ENCODE measurements around the gene CHST2. TPM values are rescaled to one million over a fixed set of nuclear protein-coding genes. Genes with fewer than 3 reads are reported as not detected.
"Not testable (repeated sequence)": the region's sequence is repeated elsewhere in the genome, so short reads cannot be mapped to it uniquely, and the experiment has no call there.

The CHST2 gene
- polyA plus RNA-seq, 6 donors from 2014 or later, result 8.8 to 30.0 (median 15.9) TPM

DNA sequence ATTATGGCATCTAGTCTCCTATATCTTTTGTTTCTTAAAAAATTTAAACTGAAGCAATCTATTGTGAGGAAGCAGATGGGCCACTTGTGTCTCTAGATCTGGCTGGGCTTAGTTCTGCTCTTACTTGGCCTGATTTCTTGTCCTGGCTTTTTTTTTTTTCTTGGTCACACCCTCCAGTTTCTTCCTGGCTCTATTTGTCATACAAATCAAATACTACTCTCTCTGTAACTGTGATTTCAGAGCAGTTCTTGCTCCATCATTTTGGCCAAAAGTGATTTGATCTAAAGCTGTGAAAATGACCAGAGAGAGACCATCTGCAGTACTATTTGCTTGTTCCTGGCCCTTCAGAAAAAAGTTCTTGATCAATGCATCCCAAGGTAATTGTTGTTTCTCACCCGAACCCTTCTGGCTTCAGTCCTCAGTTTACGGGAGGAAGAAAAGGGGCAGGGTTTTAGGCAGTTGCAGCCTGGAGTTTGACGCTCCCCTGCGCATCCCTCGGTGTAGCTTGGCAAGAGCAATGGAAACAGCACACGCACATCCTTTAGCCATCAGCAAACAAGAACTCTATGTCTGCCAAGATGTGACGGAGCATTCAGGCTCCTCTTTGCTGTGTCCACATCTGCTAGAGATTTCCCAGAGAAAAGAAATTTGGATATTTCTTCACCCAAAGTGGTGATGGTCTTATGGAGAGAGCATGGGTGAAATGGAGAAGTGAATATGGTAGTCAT lies 31.6 kb downstream of the CHST2 start:
- peak overlapping the region in 1 of 6 donors; percentile 64 for H3K27ac Mint-ChIP-seq

DNA sequence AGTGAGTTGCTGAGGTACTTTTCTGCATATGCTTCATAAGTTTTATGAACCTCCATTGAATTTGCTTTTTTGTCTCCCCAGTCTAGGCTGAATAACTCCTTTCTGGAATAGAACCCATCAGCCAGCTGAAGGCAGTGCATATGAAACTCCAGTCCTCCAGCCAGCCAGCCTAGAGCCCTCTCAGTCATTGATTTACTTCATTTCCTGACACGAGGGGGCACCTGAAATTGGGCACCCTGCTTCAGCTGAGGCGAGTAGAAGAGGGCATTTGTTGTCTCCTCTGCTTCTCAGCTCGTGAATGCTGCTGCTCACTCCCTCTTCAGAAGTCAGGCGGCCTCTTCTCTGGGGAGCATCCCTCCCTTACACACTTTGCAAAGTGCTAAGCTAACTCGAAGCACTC lies 32.5 kb downstream of the CHST2 start:
- H3K4me1 Mint-ChIP-seq, result peaks cover 0 to 5% (median 3%) of the 10 kb centered on the region in 3 donors
- H3K27ac Mint-ChIP-seq, result no peak overlapping the region
- H3K9me3 Mint-ChIP-seq, result no peaks in the 10 kb centered on the region
- no peaks in the 10 kb centered on the region for H3K36me3 Mint-ChIP-seq
- no peaks in the 10 kb centered on the region for H3K27me3 Mint-ChIP-seq
- DNase-seq (no peak), ATAC-seq (ENCODE audit: low read depth in 2 of 2) (no peak)
- no peak overlapping the region for H3K4me3 Mint-ChIP-seq

More for the DNA sequence above, 31.6 kb downstream of the CHST2 start:
- no peaks in the 10 kb centered on the region for H3K9me3 Mint-ChIP-seq
- DNase-seq, result no peak
- H3K27me3 Mint-ChIP-seq, result no peaks in the 10 kb centered on the region
- ATAC-seq (ENCODE audit: low read depth in 2 of 2), result no peak
- no peaks in the 10 kb centered on the region for H3K36me3 Mint-ChIP-seq
- peaks cover 0 to 5% (median 3%) of the 10 kb centered on the region in 3 donors for H3K4me1 Mint-ChIP-seq
- no peak overlapping the region for H3K4me3 Mint-ChIP-seq

GRCh38 chr3:143155756-143156155 lies 36.2 kb downstream of the CHST2 start:
- peaks cover 0 to 4% (median 3%) of the 10 kb centered on the region in 3 donors for H3K27me3 Mint-ChIP-seq
- peaks cover 1 to 5% (median 3%) of the 10 kb centered on the region in 3 donors for H3K4me1 Mint-ChIP-seq
- H3K4me3 Mint-ChIP-seq, result no peak overlapping the region
- DNase-seq (no peak), ATAC-seq (ENCODE audit: low read depth in 2 of 2) (no peak)
- no peaks in the 10 kb centered on the region for H3K36me3 Mint-ChIP-seq
- no peak overlapping the region for H3K27ac Mint-ChIP-seq
- H3K9me3 Mint-ChIP-seq, result no peaks in the 10 kb centered on the region

DNA sequence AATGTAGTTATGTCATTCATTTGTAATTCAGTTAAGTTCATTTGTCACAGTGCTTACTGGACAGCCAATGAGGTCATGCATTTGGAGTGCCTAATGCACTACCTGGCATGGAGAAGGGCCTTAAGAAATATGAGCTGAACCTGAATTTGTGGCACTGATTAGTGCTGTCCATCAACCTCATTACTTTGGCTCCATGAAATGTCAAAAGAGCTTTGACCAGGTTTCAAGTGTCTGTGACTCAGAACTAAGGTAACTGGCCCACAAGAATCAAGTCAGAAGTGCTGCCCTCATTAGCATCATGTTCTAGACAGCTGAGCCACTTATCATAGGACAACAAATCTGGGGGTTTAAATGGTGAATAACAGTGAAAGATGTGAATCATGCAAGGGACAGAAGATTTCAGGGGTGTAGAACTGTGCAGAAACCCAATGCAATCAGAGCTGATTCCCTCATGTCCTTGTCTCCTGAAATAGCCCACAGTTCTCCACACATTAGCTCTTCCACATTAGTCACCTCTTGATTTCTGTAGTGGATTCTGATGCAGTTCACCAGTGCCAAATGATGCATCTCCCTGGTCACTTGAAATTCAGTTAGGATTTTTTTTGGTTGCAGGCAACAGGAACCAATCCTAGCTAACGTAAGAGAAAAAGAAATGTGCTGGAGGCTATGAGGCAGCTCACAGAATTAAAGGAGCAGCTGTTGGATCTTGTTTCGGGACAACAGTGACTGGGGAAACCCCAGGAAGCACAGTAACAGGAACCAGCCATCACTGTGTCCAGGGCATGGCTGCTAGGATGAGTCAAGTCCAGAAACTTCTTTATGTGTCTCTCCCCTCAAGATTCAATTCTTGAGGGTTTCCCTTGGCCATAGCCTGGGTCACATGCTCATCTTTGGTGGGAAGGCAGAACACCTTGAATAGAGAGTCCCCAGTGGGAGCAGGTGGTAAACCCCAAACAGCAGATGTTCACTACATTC lies 38.7 kb downstream of the CHST2 start:
- Mint-ChIP-seq H3K27ac (peak overlapping the region in 3 of 6 donors; percentile 42 to 62 (median 57)), H3K27me3 (peaks cover 0 to 5% (median 3%) of the 10 kb centered on the region in 3 donors)
- DNase-seq, result no peak

GRCh38 chr3:143160437-143160836 lies 40.9 kb downstream of the CHST2 start:
- Mint-ChIP-seq H3K36me3 (no peaks in the 10 kb centered on the region), H3K27ac (no peak overlapping the region), H3K4me3 (no peak overlapping the region), H3K4me1 (peaks cover 0 to 1% (median 0%) of the 10 kb centered on the region in 3 donors), H3K27me3 (peaks cover 0 to 5% (median 3%) of the 10 kb centered on the region in 3 donors), H3K9me3 (no peaks in the 10 kb centered on the region)
- ATAC-seq (ENCODE audit: low read depth in 2 of 2) (no peak), DNase-seq (no peak)

More for the DNA sequence above, 38.7 kb downstream of the CHST2 start:
- H3K36me3 Mint-ChIP-seq, result no peaks in the 10 kb centered on the region
- H3K9me3 Mint-ChIP-seq, result no peaks in the 10 kb centered on the region
- H3K4me3 Mint-ChIP-seq, result no peak overlapping the region
- no peak for ATAC-seq (ENCODE audit: low read depth in 2 of 2)
- H3K4me1 Mint-ChIP-seq, result peaks cover 0 to 1% (median 0%) of the 10 kb centered on the region in 3 donors

GRCh38 chr3:143163562-143164100 lies 44.1 kb downstream of the CHST2 start:
- H3K36me3 Mint-ChIP-seq, result no peaks in the 10 kb centered on the region
- H3K4me3 Mint-ChIP-seq, result no peak overlapping the region
- H3K9me3 Mint-ChIP-seq, result no peaks in the 10 kb centered on the region
- ATAC-seq (ENCODE audit: low read depth in 2 of 2) (no peak), DNase-seq (no peak)
- no peak overlapping the region for H3K27ac Mint-ChIP-seq
- peaks cover 0 to 5% (median 3%) of the 10 kb centered on the region in 3 donors for H3K27me3 Mint-ChIP-seq
- peaks cover 0 to 1% (median 0%) of the 10 kb centered on the region in 3 donors for H3K4me1 Mint-ChIP-seq

- Mint-ChIP-seq H3K27me3 (peaks cover 0 to 5% (median 3%) of the 10 kb centered on the region in 3 donors), H3K9me3 (no peaks in the 10 kb centered on the region), H3K27ac (no peak overlapping the region), H3K4me3 (no peak overlapping the region), H3K4me1 (peaks cover 8 to 9% (median 9%) of the 10 kb centered on the region in 3 donors), H3K36me3 (no peaks in the 10 kb centered on the region)
- ATAC-seq (ENCODE audit: low read depth in 2 of 2) (no peak), DNase-seq (no peak)
Observed at GRCh38 chr3:143165211-143165610, 45.6 kb downstream of the CHST2 start.

DNA sequence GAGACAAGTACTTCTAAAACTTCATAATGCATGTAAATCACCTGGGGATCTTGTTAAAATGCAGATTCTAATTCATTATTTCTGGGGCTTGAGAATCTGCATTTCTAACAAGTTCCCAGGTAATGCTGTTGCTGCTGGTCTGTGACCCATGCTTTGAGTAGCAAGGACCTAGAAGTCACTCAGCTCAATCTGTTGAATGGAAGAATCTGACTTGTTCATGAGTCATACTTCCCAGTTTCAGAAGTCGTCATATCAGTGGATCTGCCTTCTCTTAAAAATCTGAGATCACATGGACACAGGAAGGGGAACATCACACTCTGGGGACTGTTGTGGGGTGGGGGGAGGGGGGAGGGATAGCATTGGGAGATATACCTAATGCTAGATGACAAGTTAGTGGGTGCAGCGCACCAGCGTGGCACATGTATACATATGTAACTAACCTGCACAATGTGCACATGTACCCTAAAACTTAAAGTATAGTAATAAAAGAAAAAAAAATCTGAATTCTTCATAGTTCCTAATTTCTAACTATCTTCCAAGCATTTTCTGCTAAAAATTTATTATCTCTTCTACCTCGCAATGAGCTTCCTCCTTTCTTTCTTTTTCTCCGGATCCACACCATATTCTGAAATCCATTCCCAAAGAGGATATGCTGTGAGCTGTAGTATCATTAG lies 46.2 kb downstream of the CHST2 start:
- not testable (repeated sequence) for H3K27me3 Mint-ChIP-seq; H3K9me3 Mint-ChIP-seq; H3K27ac Mint-ChIP-seq; H3K4me3 Mint-ChIP-seq; H3K36me3 Mint-ChIP-seq; ATAC-seq (ENCODE audit: low read depth in 2 of 2); DNase-seq
- peaks cover 12 to 14% (median 12%) of the 10 kb centered on the region in 3 donors for H3K4me1 Mint-ChIP-seq

- H3K27me3 Mint-ChIP-seq, result no peaks in the 10 kb centered on the region
- H3K4me1 Mint-ChIP-seq, result peaks cover 17 to 21% (median 18%) of the 10 kb centered on the region in 3 donors
- ATAC-seq (ENCODE audit: low read depth in 2 of 2) (no peak), DNase-seq (no peak)
- no peaks in the 10 kb centered on the region for H3K9me3 Mint-ChIP-seq
- H3K27ac Mint-ChIP-seq, result no peak overlapping the region
- H3K36me3 Mint-ChIP-seq, result no peaks in the 10 kb centered on the region
- H3K4me3 Mint-ChIP-seq, result no peak overlapping the region
Observed at GRCh38 chr3:143166376-143166775, 46.8 kb downstream of the CHST2 start.

DNA sequence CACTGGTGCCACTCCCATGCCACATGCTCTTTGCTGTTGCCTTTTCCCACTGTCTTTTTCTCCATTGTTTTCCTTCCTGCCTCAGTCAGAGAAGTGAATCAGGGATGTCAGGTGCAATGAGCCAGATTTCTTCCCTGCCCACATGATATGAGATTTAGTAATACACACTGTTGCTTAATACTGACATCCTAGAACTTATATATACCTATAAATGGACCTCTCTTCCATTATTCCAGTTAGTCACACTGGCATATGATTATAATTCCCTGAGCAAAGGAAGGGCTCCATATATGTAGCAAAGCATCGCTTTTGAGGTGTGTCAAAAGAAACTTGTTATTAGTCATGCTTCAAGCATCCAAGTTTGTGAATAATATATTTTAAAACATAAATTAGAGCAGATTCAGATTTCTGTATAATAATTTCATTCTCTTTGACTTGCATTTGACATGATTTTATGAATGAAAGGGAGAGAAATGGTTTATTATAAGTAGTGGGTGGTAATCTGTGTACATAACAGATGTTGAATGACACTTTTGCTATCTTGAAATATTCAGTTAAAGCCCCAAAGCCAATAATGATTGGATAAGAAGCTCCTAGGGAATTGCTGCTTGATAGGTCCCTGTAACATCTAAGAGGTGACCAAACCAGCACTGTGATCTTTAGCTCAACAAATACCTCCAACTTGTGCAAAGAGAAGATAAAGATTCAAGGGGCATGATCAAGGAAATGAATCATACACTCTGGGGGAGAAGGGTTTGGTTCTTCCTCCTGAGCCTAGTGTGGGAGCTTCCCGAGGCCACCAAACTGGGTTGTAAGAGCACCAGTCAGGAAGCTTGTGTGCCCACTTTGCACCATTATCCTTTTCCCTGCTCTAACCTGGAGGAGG lies 48.6 kb downstream of the CHST2 start:
- Mint-ChIP-seq H3K4me3 (no peak overlapping the region), H3K27ac (no peak overlapping the region)

GRCh38 chr3:143168855-143169192 lies 49.3 kb downstream of the CHST2 start:
- ATAC-seq (ENCODE audit: low read depth in 2 of 2) (no peak), DNase-seq (no peak)
- peaks cover 35 to 41% (median 37%) of the 10 kb centered on the region in 3 donors for H3K4me1 Mint-ChIP-seq
- no peak overlapping the region for H3K4me3 Mint-ChIP-seq
- no peak overlapping the region for H3K27ac Mint-ChIP-seq
- H3K36me3 Mint-ChIP-seq, result peaks cover under 1 to 13% of the 10 kb centered on the region in 2 donors
- H3K9me3 Mint-ChIP-seq, result peaks cover 0 to 15% (median 7%) of the 10 kb centered on the region in 7 donors
- no peaks in the 10 kb centered on the region for H3K27me3 Mint-ChIP-seq

More for the DNA sequence above, 48.6 kb downstream of the CHST2 start:
- H3K27me3 Mint-ChIP-seq, result no peaks in the 10 kb centered on the region
- peaks cover 35 to 39% (median 37%) of the 10 kb centered on the region in 3 donors for H3K4me1 Mint-ChIP-seq
- H3K9me3 Mint-ChIP-seq, result peaks cover 0 to 9% (median 5%) of the 10 kb centered on the region in 7 donors
- DNase-seq (no peak), ATAC-seq (ENCODE audit: low read depth in 2 of 2) (no peak)
- H3K36me3 Mint-ChIP-seq, result peaks cover 0 to 7% of the 10 kb centered on the region in 2 donors

- no peak for DNase-seq
- no peak for ATAC-seq (ENCODE audit: low read depth in 2 of 2)
- peaks cover 35 to 47% (median 37%) of the 10 kb centered on the region in 3 donors for H3K4me1 Mint-ChIP-seq
- peaks cover 0 to 20% (median 12%) of the 10 kb centered on the region in 7 donors for H3K9me3 Mint-ChIP-seq
- H3K36me3 Mint-ChIP-seq, result peaks cover 3 to 19% of the 10 kb centered on the region in 2 donors
- H3K4me3 Mint-ChIP-seq, result peak overlapping the region in 6 of 8 donors; percentile 4 to 70 (median 35)
- H3K27me3 Mint-ChIP-seq, result no peaks in the 10 kb centered on the region
- peak overlapping the region in 4 of 6 donors; percentile 21 to 78 (median 45) for H3K27ac Mint-ChIP-seq
Observed at GRCh38 chr3:143170074-143170473, 50.5 kb downstream of the CHST2 start.
